HG03378 (cell line): Measurements from ENCODE around the gene ELAVL3.

ENCODE experiments used
- ATAC-seq: cut with Tn5 transposase; IDR thresholded peaks from one replicate; pipeline ENCODE4 v1.9.1; 2021; ENCODE audit warnings: mild to moderate bottlenecking, moderate library complexity; ENCODE audit not compliant: unreplicated experiment

Gene ELAVL3

DNA sequence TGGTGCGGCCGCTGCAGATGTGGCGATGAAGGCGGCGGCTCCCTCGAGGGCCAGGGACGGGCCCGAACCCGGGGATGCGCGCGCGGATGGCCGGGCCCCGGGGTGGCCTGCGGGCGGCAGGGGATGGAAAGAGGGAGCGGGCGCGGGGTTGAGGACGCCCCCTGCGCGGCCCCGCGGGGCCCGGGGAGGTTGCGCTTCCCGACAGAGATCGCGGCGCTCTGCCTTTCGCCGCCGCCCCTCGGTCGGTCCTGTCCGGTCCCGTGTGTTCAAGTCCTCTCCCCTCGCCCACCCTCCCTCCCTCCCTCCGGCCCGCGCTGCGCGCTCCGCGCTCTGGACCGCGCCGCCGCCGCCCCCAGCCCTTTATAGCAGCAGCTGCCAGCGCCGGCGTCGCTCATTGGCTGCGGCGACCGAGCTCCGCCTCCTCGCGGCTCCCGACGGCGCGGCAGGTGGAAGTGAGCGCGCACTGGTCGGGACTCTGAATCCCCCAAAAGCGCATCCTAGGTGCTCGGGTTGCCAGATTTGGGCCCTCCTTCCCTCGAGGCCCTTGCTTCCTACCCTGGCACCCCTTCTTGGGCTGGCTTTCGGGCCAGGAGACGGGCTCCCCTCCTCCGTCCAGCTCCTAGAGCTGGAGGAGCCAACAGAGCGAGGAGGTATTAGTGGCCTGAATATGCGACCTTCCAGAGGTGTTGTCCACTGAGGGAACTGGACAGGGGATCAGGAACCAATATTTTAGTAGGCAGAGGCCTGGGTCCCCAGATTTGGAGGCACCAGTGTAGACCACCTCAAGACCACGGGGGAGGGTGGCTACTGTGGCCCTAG lies at the start of gene ELAVL3:
TSS of gene ELAVL3 (minus strand) at position 332 of the 819 bp plus-strand sequence. CDS start 438 bp downstream, outside the sequence.
- ATAC-seq = no peak

DNA sequence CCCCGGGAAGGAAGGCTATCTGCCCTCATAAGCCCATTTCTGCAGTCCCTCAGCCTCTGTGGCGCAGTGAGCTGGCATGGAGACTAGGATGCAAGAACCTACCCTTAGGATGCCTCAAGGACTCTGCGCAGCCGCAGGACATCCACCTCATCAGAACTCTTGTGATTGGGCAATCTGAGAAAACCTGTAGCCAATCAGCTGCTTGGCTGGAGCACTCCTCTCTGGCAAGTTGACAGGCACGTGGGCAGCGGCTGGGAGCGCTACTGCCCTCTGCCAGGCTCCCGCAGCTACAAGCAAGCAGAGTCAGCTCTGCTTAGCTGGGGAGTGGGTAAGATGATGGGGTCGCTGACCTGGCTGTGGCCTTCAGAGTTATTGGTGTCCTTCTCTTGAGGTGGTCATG lies 49.6 kb upstream of the ELAVL3 start:
- ATAC-seq = no peak

DNA sequence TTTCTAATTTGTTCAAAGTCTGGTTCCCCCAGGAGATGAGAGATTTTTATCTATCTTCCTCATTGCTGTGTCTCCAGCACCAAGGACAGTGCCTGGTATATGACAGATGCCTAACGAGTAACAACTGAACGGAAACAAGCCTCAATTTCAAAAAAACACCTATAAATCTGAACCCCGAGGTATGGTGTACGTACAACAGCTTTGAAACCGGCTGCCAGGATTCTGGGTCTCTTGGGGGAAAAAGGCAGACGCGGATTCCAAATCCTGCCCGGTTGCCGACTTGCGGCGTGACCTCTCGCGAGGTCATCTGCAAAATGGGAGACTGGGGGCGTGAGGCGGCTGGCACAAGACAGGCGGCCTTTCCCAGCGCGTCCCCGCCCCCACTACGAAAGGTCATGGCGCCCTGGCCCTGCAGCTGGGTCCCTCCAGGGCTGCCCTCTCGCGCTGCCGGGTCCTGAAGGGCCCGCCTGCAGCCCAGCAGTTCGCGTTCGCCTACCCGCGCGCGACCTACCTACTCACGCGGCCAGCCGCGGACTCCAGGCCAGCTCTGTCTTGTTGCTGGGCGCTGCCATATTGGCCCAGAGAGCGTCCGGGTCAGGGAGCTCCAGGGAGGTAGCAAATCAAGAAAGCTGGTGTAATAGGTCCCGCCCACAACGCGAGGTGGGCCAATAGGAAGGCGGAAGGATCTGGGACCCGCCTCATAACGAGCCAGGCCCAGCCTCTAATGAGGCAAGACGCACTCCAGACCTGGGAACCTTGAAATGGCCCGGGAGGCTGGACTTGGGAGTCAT lies 47.9 kb upstream of the ELAVL3 start, which contains the start of gene ECSIT:
TSS of gene ECSIT (minus strand) at position 584 of the 791 bp plus-strand sequence. CDS start 9,964 bp downstream, outside the sequence.
- peak; percentile 86 for ATAC-seq

DNA sequence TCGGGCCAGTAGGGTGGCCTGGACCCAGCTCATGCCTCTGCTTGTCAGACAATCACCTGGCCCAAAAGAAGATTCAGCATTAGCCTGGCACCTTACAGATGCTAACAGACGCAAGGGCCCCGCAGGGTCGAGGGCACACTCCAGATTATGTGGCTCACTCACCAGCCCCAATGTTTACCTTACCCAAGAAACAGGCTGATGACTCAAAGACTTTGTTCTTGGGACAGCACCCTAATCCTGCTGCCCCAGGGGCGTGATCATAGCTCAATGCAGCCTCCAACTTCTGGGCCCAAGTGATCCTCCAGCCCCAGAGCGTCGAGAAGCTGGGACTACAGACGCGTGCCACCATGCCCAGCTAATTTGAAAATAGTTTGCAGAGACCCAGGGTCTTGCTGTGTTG lies 38.3 kb upstream of the ELAVL3 start:
- ATAC-seq = no peak

DNA sequence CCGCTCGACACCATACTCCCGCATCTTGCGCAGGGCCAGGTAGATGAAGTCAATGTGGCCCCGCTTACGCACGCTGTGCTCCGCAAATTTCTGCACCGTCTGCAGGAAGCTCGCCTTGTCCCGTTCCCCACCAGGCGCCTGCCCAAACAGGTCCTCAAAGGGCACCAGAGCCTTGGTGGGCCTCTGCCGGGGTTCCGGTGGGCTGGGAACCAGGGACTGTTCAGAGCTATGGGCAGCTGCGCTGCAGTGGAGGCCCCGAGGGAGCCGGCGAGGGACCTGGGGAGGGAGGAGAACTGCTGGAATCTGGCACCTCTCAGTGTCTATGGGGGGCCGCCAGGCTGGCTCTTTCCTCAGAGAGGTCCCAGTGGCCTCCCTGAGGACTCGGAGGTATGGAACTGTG lies 33.1 kb upstream of the ELAVL3 start:
- ATAC-seq = no peak

DNA sequence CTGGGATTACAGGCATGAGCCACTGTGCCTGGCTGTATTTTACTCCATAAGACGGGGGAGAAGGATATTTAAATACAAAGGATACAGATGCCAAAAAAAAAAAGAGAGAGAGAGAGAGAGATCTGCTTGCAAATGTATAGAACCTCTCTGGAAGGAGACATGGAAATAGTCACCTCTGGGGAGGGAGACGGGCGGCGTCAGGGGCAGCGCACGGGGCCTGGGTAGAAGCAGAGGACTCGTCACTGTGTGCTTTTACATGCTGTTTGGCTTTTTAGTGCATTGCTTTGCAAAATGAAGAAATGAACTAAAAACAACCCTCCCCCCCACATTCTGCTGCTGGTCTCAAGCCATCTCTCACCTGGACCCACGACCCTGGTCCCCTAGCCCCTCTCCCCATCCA lies 29.6 kb upstream of the ELAVL3 start:
- no peak for ATAC-seq

DNA sequence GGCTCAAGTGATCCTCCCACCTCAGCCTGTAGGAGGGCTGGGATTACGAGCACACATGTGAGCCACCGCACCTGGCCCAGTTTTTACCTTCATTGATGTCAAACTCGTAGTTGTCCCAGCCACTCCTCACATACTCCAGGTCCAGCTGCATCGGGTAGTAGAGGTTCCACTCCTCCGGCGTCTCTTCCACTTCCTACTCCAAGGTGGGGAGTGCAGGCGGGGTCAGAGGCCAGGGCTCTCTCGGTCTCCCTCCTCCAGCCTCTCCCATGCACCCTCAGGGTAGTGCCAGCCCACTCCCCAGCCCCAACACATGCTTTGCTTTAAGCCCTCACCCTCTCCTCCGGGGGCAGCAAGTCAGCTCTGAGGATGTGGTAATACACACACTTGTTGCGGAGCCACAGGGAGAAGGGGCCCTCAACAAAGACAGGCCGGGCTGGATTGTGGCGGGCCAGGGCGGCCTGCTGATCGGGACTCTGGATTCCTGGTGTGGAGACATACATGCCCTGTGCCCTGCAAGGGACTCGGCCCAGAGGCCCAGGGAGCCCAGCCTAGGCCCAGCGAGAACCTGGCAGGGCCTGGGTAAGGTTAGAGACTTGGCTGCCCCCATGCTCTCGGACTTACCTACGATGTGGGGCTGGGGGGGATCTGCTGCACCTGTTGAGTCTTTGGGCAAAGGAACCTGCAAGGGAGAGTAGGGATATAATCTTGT lies 26.7 kb upstream of the ELAVL3 start:
- ATAC-seq = no peak

DNA sequence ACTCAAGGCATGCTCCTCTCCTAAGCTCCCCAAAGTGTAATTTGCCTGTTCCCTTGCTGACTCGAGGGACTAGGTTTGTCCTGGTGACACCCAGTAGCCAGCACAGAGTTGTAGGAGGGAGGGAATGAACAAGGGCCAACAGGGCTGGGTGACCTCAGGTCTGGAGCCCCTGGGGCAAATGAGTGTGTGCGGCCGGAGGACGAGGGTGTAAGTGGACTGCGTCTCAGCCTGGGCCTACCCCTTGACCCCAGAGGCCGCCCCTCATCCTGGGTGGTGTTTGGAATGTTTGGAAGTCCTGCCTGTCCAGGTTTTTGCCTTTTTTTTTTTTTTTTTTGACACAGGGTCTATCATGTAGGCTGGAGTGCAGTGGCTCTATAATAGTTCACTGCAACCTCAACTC lies 26.1 kb upstream of the ELAVL3 start:
- ATAC-seq = no peak

DNA sequence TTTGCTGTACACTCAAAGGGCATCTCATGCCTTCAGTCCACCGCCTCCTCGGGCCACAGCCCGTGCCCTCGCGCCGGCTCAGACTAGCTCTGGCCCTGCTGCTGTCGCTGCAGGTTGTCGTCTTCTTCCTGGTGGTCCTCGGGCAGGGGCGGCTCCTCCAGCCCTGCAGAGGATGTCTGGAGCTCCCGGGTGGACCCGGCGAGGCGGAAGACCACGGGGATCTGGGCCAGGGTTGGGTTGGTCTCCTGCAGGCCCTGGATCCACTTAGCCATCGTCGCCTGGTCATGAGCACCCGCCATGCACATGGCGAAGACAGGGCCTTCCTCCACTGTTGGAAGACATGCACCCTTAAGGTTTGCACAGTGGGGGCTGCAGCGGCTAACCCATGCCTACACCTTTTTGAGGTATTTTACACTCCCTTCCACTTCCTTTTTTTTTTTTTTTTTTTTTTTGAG lies 25.3 kb upstream of the ELAVL3 start:
- ATAC-seq = peak; percentile 22

DNA sequence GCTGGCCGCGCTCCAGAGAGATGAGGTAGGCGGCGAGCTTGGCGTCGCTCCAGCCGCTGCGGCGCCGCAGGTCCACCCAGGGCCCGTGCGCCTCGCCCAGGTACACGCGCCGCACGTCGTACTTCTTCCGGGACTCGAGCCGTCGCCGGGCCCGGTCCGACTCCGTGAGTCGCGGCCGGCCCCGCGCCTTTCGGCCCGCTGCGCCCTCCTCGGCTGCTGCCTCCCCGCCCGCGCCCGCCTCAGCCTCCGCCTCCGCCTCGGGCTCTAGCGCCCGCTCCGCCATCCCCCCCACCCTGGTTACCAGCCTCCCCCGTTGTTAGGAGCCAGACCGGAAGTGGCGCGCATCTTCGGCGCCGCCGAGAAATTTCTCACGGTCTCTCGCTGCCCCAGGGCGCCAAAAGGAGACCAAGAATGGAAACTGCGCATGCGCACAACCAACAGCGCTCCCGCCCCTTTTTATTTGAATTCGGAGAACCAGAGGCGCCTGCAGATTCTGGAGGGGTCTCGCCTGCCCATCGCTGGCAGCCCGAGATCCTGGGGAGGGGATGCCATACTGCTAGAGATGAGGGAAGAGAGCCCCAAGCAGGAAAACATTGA lies 24.8 kb upstream of the ELAVL3 start, which contains the start of gene ZNF653:
TSS of gene ZNF653 (minus strand) at position 336 of the 597 bp plus-strand sequence. CDS start at position 283, 53 bp downstream.
- ATAC-seq = peak; percentile 45

DNA sequence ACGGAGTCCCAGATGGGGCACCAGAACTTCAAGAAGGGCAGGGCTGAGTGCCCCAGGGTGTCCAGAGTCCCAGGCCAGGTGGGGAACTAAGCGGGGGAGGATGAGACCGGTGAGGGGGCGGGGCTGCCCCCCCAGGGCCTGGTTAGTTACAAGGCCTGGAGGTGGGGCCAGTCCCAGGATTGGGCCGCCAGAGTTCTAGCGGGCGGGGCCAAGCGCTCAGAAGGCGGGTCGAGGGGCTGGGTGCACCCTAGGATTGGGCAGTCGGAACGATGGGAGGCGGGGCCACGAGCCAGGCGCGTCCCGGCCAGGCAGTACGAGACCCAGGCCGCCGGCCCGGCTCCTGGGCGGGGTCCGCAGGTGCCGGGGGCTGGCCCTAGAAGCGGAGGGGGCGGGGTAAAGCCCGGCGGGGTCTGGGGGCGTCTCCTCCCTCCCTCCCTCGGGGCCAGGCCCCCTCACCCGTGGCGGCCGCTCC lies 24.2 kb upstream of the ELAVL3 start:
- ATAC-seq = peak; percentile 75

DNA sequence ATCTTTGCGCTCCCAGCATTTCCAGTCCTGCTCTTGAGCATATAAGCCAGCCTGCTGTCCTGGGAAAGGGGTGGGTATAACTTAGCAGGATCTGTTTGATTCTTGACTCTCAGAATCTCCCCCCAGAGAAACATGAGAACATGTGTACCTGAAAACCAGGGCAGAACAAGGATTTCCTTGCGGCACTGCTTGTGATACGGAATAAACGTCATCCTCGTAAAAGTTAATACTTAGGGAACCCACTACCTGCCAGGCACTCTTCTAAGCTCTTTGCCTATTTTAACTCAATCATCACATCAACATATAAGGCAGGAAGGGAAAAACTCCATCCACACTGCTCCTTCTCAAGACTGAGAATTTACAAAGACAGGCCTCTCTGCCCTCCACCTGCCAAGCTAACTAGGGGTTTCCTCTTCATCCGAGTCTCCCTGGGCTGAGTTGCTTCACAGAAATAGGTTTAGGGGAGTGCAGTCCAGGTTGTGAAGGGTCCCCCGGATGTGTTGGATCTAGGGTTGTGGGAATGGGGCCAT lies 23.7 kb upstream of the ELAVL3 start:
- ATAC-seq = no peak

DNA sequence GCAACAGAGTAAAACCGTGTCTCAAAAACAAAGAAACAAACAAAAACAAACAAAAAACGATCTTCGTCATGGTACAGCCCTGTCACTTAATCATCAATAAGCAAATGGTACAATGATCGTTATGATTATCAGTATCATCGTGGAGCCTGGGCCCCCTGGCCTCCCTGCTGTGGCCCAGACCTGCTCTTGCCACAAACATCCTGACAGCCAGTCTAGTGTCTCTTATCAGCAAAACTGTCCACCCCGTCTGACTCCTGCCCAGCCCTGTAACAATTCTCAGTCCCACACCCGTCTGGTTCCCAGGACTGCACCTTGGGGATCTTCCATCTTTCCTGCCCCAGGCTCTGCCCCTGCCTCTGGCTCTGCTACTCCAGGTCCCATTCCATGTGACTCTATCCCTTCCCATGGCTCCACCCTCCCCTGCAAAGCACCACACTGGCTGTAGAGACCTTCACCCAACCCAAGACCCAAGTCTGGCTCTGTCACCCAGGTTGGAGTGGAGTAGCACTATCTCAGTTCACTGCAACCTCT lies 19.1 kb upstream of the ELAVL3 start:
- ATAC-seq = no peak

DNA sequence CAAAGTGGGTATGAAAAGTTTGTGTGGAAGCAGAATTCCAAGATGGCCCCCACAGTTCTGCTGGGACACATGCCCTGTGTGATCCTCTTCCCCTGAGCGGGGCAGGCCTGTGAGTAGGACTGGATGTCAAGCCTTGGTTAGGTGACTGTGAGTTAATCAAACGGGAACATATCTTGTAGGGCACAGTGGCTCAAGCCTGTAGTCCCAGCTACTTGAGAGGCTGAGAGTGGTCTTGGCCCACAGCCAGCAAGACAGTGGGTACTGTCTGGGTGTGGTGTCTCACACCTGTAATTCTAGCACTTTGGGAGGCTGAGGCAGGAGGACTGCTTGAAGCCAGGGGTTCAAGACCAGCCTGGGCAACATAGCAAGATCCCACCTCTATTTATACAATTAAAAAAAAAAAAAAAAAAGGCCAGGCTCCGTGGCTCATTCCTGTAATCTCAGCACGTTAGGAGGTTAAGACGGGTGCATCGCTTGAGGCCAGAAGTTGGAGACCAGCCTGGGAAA lies 18.4 kb upstream of the ELAVL3 start:
- no peak for ATAC-seq

DNA sequence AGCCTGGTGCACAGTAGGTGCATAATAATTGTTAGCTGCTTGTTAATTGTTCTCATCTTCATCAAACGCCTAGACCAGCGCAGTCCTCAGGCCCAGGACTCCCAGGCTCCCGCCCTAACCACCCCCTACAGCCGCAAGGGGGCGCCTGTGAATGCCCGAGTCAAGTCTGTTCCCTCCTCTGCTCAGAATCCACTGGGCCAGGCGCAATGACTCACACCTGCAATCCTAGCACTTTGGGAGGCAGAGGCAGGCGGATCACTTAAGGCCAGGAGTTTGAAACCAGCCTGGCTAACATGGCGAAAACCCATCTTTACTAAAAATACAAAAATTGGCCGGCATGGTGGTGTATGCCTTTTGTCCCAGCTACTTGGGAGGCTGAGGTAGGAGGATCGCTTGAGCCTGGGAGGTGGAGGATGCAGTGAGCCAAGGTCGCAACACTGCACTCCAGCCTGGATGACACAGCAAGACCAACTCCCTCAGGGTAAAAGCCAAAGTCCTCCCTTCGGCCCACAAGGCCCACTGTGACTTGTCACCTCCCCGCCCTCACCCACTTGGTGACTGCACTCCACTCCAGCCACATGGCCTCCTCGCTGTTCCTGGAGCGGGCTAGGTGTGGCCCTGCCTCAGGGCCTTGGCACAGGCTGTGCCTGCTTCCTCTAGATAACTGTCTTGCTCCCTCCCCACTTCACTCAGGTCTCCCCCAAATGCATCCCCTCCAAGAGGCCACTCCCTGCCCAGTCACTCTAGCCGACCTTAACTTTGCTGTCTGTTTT lies 15.7 kb upstream of the ELAVL3 start:
- ATAC-seq = no peak

DNA sequence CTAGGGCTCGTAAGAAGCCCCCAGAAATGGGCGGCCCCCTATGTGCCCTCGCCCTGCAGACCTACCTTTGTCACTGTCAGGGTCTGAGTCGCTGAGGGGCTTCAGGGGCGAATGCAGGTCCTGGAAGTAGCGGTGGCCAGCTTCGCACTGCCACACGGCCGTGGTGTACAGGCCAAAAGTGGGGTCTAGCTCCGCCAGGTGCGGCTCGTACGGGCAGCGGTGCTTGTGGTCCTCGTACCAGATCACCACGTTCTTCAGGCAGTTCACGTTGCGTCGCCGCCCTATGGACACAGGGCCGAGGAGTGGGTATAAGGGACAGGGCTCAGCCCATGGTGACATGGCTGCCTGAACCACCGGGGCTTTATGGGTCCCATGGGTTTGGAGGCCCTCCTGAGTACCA lies 15.0 kb upstream of the ELAVL3 start:
- ATAC-seq = no peak

DNA sequence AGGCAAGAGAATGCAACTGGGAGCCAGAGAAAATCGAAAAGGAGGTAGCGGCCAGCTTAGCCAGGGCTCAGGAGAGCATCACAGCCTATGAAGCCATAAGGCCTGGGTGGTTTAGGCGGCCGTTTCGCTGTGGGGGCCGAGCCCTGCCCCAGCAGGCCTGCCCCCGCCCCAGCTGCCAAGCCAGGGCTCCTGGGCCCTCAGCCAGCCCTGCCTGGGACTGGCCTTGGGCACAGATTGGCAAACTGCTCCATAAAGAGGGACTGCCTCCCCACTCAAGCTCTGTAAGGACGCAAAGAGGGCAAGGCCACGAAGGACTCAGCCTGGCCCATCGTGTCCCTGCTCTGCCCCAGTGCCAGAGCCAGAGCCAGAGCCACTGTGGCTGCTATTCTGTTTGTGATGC lies 14.6 kb upstream of the ELAVL3 start:
- no peak for ATAC-seq

DNA sequence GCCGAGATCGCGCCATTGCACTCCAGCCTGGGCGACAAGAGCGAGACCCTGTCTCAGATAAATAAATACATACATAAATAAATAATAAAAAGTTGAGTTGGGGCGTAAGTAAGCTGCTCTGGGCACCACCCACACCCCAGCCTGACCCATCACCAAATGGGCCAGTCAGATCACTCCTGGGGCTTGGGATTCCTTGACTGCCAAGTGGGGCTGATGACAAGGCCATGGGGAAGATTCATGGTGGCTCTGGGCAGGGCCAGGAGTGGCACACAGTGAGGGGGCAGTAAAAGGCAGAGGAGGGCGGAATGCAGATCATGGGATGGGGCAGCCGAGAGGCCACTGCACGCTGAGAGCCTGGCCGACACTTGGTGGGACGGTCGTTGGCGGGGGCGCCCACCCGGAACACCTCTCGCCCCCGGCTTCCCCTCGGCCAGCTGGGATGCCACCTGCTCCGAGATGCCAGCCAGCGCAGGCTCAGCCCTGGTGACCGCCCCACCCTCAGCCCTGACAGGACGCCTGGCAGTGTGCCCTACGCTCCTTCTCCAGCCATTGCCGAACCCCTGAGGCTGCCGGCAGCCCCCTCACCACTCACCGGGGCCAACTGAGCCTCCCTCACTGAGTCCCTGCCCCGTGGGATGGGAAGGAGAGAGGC lies 13.9 kb upstream of the ELAVL3 start:
- no peak for ATAC-seq

DNA sequence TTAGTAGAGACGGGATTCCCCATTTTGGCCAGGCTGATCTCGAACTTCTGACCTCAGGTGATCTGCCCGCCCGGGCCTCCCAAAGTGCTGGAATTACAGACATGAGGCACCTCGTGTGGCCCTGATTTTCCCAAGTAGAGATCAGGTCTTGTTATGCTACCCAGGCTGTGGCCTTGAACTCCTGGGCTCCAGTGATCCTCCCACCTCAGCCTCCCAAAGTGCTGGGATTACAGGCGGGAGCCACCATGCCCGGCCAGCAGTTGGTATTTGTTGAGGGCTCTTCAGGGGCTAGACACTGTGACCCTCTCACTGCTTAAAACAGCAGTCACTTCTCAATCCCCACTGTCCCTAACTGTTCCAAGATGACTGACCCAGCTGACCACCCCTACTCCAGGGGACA lies 8.5 kb upstream of the ELAVL3 start:
- no peak for ATAC-seq
